TTC549 (cell line): ENCODE results near the gene LPP.
"Not testable (repeated sequence)": the region's sequence is repeated elsewhere in the genome, so short reads cannot be mapped to it uniquely, and the experiment has no call there.

Experiments used
- FAIRE-seq: peaks from 2 replicates; lab custom pipeline; 2012; peaks lifted over from hg19 to GRCh38; lab: Jason Lieb, UNC

LPP gene

GRCh38 chr3:188445175-188445574 lies 291.2 kb downstream of the LPP start:
- not testable (repeated sequence) for FAIRE-seq

GRCh38 chr3:188446014-188446413 lies 292.1 kb downstream of the LPP start:
- FAIRE-seq: no peak

GRCh38 chr3:188446766-188447165 lies 292.8 kb downstream of the LPP start:
- no peak for FAIRE-seq

GRCh38 chr3:188448813-188449212 lies 294.9 kb downstream of the LPP start:
- FAIRE-seq: no peak

- FAIRE-seq: no peak
These were observed 295.5 kb downstream of the LPP start for GRCh38 chr3:188449421-188449820.

- FAIRE-seq: no peak
These were observed 298.3 kb downstream of the LPP start for GRCh38 chr3:188452158-188452772.

GRCh38 chr3:188453431-188454384 lies 299.8 kb downstream of the LPP start:
- FAIRE-seq: no peak

GRCh38 chr3:188455748-188456147 lies 301.8 kb downstream of the LPP start:
- no peak for FAIRE-seq

GRCh38 chr3:188458756-188459155 lies 304.8 kb downstream of the LPP start:
- no peak for FAIRE-seq

- no peak for FAIRE-seq
These were observed 311.4 kb downstream of the LPP start for GRCh38 chr3:188465311-188465710.

- FAIRE-seq: no peak
These were observed 314.2 kb downstream of the LPP start for GRCh38 chr3:188468196-188468595.

GRCh38 chr3:188468662-188469061 lies 314.7 kb downstream of the LPP start:
- FAIRE-seq: no peak

GRCh38 chr3:188469228-188469885 lies 315.4 kb downstream of the LPP start:
- no peak for FAIRE-seq

- no peak for FAIRE-seq
These were observed 316.7 kb downstream of the LPP start for GRCh38 chr3:188470508-188471130.

- FAIRE-seq: no peak
These were observed 317.8 kb downstream of the LPP start for GRCh38 chr3:188471723-188472122.

- no peak for FAIRE-seq
These were observed 318.4 kb downstream of the LPP start for GRCh38 chr3:188472336-188472735.

- FAIRE-seq: no peak
These were observed 319.1 kb downstream of the LPP start for GRCh38 chr3:188473045-188473444.

- FAIRE-seq: no peak
These were observed 319.8 kb downstream of the LPP start for GRCh38 chr3:188473591-188474288.

- FAIRE-seq: no peak
These were observed 323.0 kb downstream of the LPP start for GRCh38 chr3:188476935-188477334.

GRCh38 chr3:188480011-188480410 lies 326.1 kb downstream of the LPP start:
- no peak for FAIRE-seq

GRCh38 chr3:188482929-188483328 lies 329.0 kb downstream of the LPP start:
- no peak for FAIRE-seq

- FAIRE-seq: no peak
These were observed 332.2 kb downstream of the LPP start for GRCh38 chr3:188486126-188486525.
